ENCODE results near the gene RTN4R.

RTN4R gene

DNA sequence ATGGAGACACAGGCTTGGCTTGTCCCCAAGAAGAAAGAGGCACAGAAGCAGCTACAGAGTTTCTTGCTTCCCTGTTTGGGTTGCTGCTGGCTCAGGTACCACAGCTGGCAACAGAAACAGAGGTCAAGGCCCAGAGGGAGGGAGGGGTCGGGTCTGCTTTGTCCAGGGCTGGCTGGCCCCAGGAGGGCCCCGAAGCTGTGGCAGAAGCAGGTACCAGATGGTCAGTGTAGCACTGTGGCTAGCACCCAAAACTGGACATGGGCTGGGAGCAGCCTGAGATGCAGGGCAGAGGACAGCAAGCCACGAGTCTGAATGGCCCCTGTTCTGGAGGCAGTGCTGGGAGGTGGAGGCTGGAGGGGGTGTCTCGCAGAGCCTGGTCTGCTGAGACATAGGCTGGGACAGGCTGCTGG is 65.0 kb downstream of the RTN4R start:
- H3K4me1 ChIP-seq (ENCODE audit: control insufficient read depth in 1 of 2, insufficient read depth in 1 of 2, low read depth in 1 of 2, low read length in 1 of 2): peaks cover 13 to 17% of the 10 kb centered on the region in 2 experiments
- no peaks in the 10 kb centered on the region for H3K27me3 ChIP-seq
- no peaks in the 10 kb centered on the region for H3K36me3 ChIP-seq
- H3K9me3 ChIP-seq: no peaks in the 10 kb centered on the region
- no peak overlapping the region for H3K4me3 ChIP-seq (ENCODE audit: low read depth in 1 of 2, low read length in 1 of 2)
- no peak overlapping the region for H3K27ac ChIP-seq
- TF ChIP-seq, protein P1, sequence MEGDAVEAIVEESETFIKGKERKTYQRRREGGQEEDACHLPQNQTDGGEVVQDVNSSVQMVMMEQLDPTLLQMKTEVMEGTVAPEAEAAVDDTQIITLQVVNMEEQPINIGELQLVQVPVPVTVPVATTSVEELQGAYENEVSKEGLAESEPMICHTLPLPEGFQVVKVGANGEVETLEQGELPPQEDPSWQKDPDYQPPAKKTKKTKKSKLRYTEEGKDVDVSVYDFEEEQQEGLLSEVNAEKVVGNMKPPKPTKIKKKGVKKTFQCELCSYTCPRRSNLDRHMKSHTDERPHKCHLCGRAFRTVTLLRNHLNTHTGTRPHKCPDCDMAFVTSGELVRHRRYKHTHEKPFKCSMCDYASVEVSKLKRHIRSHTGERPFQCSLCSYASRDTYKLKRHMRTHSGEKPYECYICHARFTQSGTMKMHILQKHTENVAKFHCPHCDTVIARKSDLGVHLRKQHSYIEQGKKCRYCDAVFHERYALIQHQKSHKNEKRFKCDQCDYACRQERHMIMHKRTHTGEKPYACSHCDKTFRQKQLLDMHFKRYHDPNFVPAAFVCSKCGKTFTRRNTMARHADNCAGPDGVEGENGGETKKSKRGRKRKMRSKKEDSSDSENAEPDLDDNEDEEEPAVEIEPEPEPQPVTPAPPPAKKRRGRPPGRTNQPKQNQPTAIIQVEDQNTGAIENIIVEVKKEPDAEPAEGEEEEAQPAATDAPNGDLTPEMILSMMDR (IDR thresholded peaks at IDR 0.05): no peak

DNA sequence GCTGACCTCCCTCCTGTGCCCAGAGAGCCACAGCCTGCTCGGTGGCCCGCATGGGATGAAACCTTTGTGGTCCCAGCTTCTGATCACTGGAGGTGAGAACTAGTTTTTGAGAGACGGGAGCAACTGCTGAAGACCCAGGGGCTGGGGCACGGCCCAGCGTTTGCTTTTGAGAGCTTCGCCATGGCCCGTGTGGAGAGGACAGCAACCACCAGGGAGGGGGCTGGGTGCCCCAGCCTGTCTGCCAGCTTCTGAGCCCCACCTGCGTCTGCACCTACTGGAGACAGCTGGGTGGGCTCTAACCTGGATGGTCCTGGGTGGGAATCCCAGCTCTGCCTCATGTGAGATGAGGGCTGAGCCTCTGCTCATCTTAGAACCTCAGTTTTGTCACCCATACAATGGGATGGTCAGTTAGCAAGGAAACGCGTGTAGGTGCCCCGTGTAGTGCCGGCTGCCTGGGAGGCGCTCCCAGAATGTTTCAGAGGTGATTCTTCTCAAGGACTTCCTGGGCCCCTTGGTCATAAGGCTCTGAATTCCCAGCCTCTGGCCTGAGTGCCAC is 66.2 kb downstream of the RTN4R start:
- H3K27me3 ChIP-seq: no peaks in the 10 kb centered on the region
- H3K4me3 ChIP-seq (ENCODE audit: low read depth in 1 of 2, low read length in 1 of 2): no peak overlapping the region
- H3K27ac ChIP-seq: no peak overlapping the region
- TF ChIP-seq, protein P1 (IDR thresholded peaks at IDR 0.05): no peak
- no peaks in the 10 kb centered on the region for H3K36me3 ChIP-seq
- peaks cover 11 to 12% of the 10 kb centered on the region in 2 experiments for H3K4me1 ChIP-seq (ENCODE audit: control insufficient read depth in 1 of 2, insufficient read depth in 1 of 2, low read depth in 1 of 2, low read length in 1 of 2)
- no peaks in the 10 kb centered on the region for H3K9me3 ChIP-seq

DNA sequence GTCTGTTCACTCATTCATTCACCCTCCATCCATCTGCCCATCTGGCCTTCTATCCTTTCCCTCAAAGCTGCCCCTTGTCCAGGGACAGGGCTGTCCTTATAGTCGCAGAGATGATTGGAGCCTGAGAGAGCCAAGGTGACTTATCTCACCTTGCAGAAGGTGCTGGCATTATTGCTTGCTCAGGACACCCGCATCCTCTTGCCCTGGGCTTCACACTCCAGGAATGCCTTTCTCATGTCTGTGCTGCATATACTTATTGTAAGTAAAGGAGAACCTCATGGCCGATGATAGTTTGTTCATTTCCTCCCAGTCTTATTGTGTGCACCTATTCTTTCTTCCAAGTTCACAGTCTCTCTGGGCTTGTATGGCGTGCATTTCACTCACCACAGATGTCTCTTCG is 68.2 kb downstream of the RTN4R start:
- TF ChIP-seq, protein P1 (IDR thresholded peaks at IDR 0.05): no peak
- H3K4me3 ChIP-seq (ENCODE audit: low read depth in 1 of 2, low read length in 1 of 2): no peak overlapping the region
- no peak overlapping the region for H3K27ac ChIP-seq
- no peaks in the 10 kb centered on the region for H3K27me3 ChIP-seq
- no peaks in the 10 kb centered on the region for H3K9me3 ChIP-seq
- no peaks in the 10 kb centered on the region for H3K4me1 ChIP-seq (ENCODE audit: control insufficient read depth in 1 of 2, insufficient read depth in 1 of 2, low read depth in 1 of 2, low read length in 1 of 2)
- H3K36me3 ChIP-seq: no peaks in the 10 kb centered on the region

DNA sequence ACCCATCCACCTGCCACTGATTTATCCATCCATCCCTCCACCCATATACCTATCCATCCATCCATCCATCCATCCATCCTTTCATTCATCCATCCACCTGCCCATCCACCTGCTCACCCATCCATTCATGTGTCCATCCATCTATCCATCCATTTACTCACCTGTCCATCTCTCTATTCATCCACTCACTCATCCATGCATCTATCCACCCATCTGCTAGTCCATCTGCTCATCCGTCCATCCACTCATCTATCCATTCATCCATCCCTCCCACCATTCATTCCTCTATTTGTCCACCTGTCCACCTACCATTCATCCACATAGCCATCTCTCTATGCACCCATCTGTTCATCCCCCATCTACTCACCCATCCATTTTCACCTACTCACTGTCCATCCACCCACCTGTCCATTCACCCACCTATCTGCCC is 68.7 kb downstream of the RTN4R start:
- H3K27ac ChIP-seq: no peak overlapping the region
- H3K4me1 ChIP-seq (ENCODE audit: control insufficient read depth in 1 of 2, insufficient read depth in 1 of 2, low read depth in 1 of 2, low read length in 1 of 2): no peaks in the 10 kb centered on the region
- no peaks in the 10 kb centered on the region for H3K9me3 ChIP-seq
- H3K27me3 ChIP-seq: no peaks in the 10 kb centered on the region
- H3K4me3 ChIP-seq (ENCODE audit: low read depth in 1 of 2, low read length in 1 of 2): no peak overlapping the region
- TF ChIP-seq, protein P1 (IDR thresholded peaks at IDR 0.05): no peak
- no peaks in the 10 kb centered on the region for H3K36me3 ChIP-seq

DNA sequence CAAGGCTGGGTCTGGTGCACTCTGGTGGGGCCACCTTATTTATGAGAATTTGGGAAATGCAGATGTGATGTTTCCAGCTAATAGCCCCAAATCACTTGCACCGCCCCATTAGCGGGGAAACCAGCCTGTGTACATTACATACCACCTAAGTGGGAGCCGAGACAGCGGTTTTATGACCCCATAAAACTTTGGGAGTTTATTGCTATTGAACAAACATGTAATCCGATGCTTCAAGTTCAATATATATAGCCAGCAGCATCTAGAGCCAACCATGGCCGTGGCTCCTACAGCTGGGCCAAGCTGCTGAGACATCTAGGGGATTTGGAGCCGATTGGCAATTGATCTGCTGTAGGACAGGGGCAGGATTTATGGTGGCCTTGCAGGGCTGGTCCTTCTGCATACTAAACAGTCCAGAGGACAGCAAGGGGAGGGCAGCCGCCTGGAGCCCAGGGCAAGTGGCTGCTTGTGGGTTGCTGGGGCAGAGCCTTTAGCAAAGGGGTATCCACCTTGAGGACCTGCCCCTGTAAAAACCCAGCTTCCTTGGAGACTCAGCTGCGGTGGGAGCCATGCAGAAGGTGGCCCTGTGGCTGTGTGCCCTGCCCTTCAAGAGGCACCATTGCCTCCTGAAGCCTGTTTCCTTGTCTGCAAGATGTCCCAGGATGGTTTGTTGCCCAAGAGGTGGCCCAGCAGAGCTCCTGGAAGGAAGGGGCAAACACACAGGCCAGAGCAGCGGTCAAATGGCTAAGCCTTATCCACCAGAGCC is 69.4 kb downstream of the RTN4R start:
- Histone ChIP-seq H3K27ac (no peak overlapping the region), H3K27me3 (no peaks in the 10 kb centered on the region), H3K9me3 (no peaks in the 10 kb centered on the region), H3K4me1 (ENCODE audit: control insufficient read depth in 1 of 2, insufficient read depth in 1 of 2, low read depth in 1 of 2, low read length in 1 of 2) (no peaks in the 10 kb centered on the region), H3K36me3 (no peaks in the 10 kb centered on the region), H3K4me3 (ENCODE audit: low read depth in 1 of 2, low read length in 1 of 2) (no peak overlapping the region)
- TF ChIP-seq, protein P1 (IDR thresholded peaks at IDR 0.05): no peak

Data from neutrophil (primary cell).